ELF-1 (cell line): ENCODE measurements around the gene MNS1.
"Not testable (repeated sequence)": the region's sequence is repeated elsewhere in the genome, so short reads cannot be mapped to it uniquely, and the experiment has no call there.

Experiments
- DNase-seq: peaks from one replicate; pipeline ENCODE4 v3.0.0-alpha.2; 2016; ENCODE audit warnings: low read depth, low spot score

The MNS1 gene

DNA sequence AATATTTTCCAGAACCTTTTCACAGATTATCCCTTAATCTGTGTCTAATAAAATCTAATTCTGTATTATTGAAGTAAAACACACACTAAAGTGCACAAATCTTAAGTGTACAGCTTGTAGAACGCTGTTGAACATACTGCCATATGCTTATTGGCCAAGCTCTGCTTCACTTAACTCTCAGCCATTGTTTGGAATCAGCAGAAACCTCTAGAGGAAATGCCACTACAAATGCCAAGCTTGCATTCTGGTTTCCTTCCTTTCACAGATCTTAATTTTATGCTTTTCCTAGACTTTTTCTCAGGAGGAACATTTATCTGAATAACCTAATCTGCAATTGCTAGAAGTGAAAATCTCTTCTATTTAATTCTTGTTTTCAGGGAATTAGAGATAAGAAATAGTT lies 10.1 kb downstream of the MNS1 start:
- DNase-seq: no peak

GRCh38 chr15:56445746-56446145 lies 19.2 kb downstream of the MNS1 start:
- DNase-seq: no peak

DNA sequence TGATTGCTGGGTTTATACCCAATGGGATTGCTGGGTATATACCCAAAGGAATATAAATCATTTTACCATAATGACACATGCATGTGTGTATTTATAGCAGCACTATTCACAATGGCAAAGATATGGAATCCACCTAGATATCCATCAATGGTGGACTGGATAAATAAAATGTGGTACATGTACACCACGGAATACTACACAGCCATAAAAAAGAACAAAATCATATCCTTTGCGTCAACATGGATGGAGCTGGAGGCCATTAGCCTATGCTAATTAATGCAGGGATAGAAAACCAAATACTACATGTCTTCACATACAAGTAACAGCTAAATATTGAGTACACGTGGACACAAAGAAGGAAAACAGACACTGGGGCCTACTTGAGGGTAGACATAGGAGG lies 22.6 kb downstream of the MNS1 start:
- no peak for DNase-seq

DNA sequence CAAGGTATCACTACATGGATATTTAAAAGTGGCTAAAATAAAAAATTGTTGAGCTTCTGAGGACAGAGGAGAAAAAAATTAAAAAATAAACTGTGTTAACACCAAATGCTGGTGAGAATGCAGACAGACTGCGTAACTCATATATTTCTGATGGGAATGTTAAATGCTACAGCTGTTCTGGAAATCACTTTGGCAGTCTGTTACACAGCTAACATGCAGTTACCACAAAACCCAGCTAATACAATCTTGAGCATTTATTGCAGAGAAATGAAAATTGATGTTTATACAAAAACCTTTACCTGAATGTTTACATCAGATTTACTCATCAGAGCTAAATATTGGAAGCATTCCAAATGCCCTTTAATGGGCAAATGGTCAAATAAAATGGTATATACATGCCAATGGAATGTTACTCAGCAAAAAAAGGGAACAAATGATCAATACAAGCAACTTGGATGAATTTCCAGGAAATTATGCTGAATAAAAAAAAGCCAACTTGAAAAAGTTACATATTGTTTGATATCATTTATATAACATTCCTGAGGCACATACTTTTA lies 24.6 kb downstream of the MNS1 start:
- no peak for DNase-seq

- DNase-seq: no peak
These were observed 32.6 kb downstream of the MNS1 start for GRCh38 chr15:56432304-56432703.

- no peak for DNase-seq
These were observed 36.0 kb downstream of the MNS1 start for GRCh38 chr15:56428821-56429458.

- DNase-seq: no peak
These were observed 39.0 kb downstream of the MNS1 start for GRCh38 chr15:56425976-56426375.

- no peak for DNase-seq
These were observed 39.7 kb downstream of the MNS1 start for GRCh38 chr15:56425276-56425675.

- DNase-seq: not testable (repeated sequence)
These were observed 51.7 kb downstream of the MNS1 start for GRCh38 chr15:56413114-56413733.

GRCh38 chr15:56411122-56411749 lies 53.7 kb downstream of the MNS1 start:
- no peak for DNase-seq

GRCh38 chr15:56410721-56411120 lies 54.2 kb downstream of the MNS1 start:
- DNase-seq: no peak

DNA sequence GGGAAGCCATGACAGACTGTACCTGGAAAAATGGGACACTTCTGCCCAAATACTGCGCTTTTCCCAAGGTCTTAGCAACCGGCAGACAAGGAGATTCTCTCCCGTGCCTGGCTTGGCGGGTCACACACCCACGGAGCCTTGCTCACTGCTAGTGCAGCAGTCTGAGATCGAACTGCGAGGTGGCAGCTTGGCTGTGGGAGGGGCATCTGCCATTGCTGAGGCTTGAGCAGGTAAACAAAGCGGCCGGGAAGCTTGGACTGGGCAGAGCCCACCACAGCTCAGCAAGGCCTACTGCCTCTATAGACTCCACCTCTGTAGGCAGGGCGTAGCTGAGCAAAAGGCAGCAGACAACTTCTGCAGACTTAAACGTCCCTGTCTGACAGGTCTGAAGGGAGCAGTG lies 65.7 kb downstream of the MNS1 start:
- DNase-seq: not testable (repeated sequence)

- DNase-seq: not testable (repeated sequence)
These were observed 67.6 kb downstream of the MNS1 start for GRCh38 chr15:56397325-56397724.

GRCh38 chr15:56394909-56395308 lies 70.0 kb downstream of the MNS1 start:
- no peak for DNase-seq

GRCh38 chr15:56393277-56393676 lies 71.7 kb downstream of the MNS1 start:
- DNase-seq: no peak

DNA sequence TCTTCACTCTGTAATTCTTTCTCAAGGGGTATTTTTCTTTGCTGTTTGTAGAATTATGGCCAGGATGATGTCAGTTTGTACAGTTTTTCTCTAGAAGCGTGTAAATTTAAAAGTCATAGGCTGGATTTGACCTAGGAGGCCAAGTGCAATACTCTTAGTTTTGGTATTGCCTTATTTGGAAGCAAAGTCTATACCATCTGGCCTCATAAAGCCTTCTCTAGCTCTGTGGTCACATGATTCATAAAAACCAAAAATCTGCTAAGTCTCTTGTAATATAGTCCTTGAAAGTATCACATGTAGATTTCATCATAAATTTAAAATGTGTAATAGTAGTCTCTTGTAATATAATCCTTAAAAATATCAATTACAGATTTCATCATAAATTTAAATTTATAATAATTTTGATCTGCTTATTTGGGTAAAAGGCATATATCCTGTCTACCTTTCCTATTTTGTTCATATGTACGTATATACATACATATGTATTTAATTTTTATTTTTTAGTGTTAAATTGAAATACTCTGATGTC lies 74.1 kb downstream of the MNS1 start:
- no peak for DNase-seq

DNA sequence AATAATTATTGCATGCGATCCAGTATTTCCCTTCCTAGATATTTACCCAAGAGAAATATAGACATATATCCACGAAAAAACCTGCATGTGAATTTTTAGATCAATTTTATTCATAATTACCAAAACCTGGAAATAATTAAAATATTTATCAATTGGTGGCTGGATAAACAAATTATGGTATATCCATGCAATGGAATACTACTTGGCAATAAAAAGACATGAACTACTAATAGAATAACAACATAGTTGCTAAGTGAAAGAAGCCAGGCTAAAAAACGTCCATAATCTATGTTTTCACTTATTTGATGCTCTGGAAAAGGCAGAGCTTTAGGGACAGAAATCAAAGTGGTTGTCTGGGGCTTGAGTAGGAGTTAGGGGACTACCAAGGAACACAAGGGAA lies 79.0 kb downstream of the MNS1 start:
- no peak for DNase-seq

DNA sequence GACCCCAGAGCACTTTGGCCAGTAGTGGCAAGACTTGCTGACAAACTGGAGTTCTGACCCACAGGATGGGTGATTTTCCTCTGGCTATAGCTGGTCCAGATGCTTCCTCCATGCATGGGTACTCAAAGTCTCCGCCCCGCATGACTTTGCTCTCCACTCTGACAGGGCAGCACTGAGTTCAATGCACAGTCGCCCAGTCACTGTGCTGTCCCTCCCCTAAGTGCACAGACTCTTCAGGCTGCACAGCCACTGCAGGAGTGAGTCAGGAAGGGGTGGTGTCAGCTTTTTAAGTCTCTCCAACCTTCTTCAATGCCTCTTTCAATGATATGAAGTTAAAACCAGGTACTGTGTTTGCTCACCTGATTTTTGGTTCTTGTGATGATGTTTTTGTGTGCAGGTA lies 81.9 kb downstream of the MNS1 start:
- DNase-seq: no peak
